Activated CD8-positive, alpha-beta memory T cell treated with anti-CD3 and anti-CD28 coated beads for 36 hours (primary cell): ENCODE results near the gene LRRC36. TPM values are rescaled to one million over a fixed set of nuclear protein-coding genes. Genes with fewer than 3 reads are reported as not detected.
"Not testable (repeated sequence)": the region's sequence is repeated elsewhere in the genome, so short reads cannot be mapped to it uniquely, and the experiment has no call there.

ENCODE experiments used
- CTCF ChIA-PET: fragments of 350-600 bp; sonication (Branson Sonifier 250); formaldehyde crosslinking; loops from one replicate; lab custom pipeline; 2021; ENCODE audit warnings: antibody characterized with exemption; lab: Charles Lee
- POLR2A ChIA-PET: fragments of 350-600 bp; sonication (Branson Sonifier 250); formaldehyde crosslinking; loops from one replicate; lab custom pipeline; 2021; ENCODE audit warnings: antibody characterized with exemption; lab: Charles Lee
- total RNA-seq, 2 experiments: library from RNA; stranded (reverse); gene quantifications; one replicate each; pipeline ENCODE4 v1.2.3, GENCODE V29; 2021

LRRC36 gene
- total RNA-seq, 2 experiments from 2014 or later: 0.55 to 1.1 TPM

- POLR2A ChIA-PET: no interaction called here
- CTCF ChIA-PET: interaction anchor here (0.6 to 2.0 kb wide), 2 partner anchors 14 to 480 kb away, joined by 3 to 6 read pairs; no protein-coding TSS in a partner anchor
These were observed 1.1 kb downstream of the LRRC36 start for GRCh38 chr16:67327743-67328142.

GRCh38 chr16:67329901-67330300 is 3.3 kb downstream of the LRRC36 start:
- POLR2A ChIA-PET: no interaction called here
- CTCF ChIA-PET: no interaction called here

GRCh38 chr16:67333315-67333714 is 6.7 kb downstream of the LRRC36 start:
- ChIA-PET POLR2A (no interaction called here), CTCF (interaction anchor here (1.0 kb wide), 1 partner anchor 14 kb away, joined by 3 read pairs; no protein-coding TSS in a partner anchor)

- ChIA-PET CTCF (no interaction called here), POLR2A (no interaction called here)
These were observed 9.5 kb downstream of the LRRC36 start for GRCh38 chr16:67336116-67336515.

- CTCF ChIA-PET: no interaction called here
- POLR2A ChIA-PET: no interaction called here
These were observed 10.0 kb downstream of the LRRC36 start for GRCh38 chr16:67336648-67337047.

- ChIA-PET POLR2A (interaction anchor here (0.7 kb wide), 1 partner anchor 155 kb away, joined by 3 read pairs; no protein-coding TSS in a partner anchor), CTCF (interaction anchor here (1.2 to 3.1 kb wide), 6 partner anchors 13 to 94 kb away, joined by 3 to 11 read pairs (median 4); partner anchors contain the start of genes KCTD19, LRRC36 and SLC9A5)
These were observed 12.8 kb downstream of the LRRC36 start for GRCh38 chr16:67339453-67339852.

- POLR2A ChIA-PET: no interaction called here
- CTCF ChIA-PET: no interaction called here
These were observed 14.6 kb downstream of the LRRC36 start for GRCh38 chr16:67341250-67341649.

GRCh38 chr16:67342616-67343015 is 16.0 kb downstream of the LRRC36 start:
- POLR2A ChIA-PET: no interaction called here
- CTCF ChIA-PET: no interaction called here

GRCh38 chr16:67345401-67345800 is 18.8 kb downstream of the LRRC36 start:
- CTCF ChIA-PET: interaction anchor here (1.2 kb wide), 1 partner anchor 83 kb away, joined by 4 read pairs; no protein-coding TSS in a partner anchor
- POLR2A ChIA-PET: no interaction called here

GRCh38 chr16:67346341-67346740 is 19.7 kb downstream of the LRRC36 start:
- CTCF ChIA-PET: interaction anchor here (0.7 kb wide), 1 partner anchor 11 kb away, joined by 3 read pairs; no protein-coding TSS in a partner anchor
- POLR2A ChIA-PET: no interaction called here

- CTCF ChIA-PET: interaction anchor here (0.6 to 0.7 kb wide), 2 partner anchors 121 to 265 kb away, joined by 3 read pairs; no protein-coding TSS in a partner anchor
- POLR2A ChIA-PET: no interaction called here
These were observed 22.6 kb downstream of the LRRC36 start for GRCh38 chr16:67349172-67349571.

GRCh38 chr16:67350324-67350723 is 23.7 kb downstream of the LRRC36 start:
- POLR2A ChIA-PET: interaction anchor here (0.7 kb wide), 1 partner anchor 32 kb away, joined by 3 read pairs; no protein-coding TSS in a partner anchor
- CTCF ChIA-PET: interaction anchor here (1.4 kb wide), 1 partner anchor 24 kb away, joined by 3 read pairs; no protein-coding TSS in a partner anchor

GRCh38 chr16:67352463-67352862 is 25.8 kb downstream of the LRRC36 start:
- CTCF ChIA-PET: interaction anchor here (0.8 kb wide), 1 partner anchor 113 kb away, joined by 3 read pairs; no protein-coding TSS in a partner anchor

GRCh38 chr16:67356396-67356795 is 29.8 kb downstream of the LRRC36 start:
- CTCF ChIA-PET: no interaction called here
- POLR2A ChIA-PET: no interaction called here

More at GRCh38 chr16:67352463-67352862, 25.8 kb downstream of the LRRC36 start:
- POLR2A ChIA-PET: not testable (repeated sequence)

GRCh38 chr16:67357561-67357960 is 30.9 kb downstream of the LRRC36 start:
- ChIA-PET POLR2A (interaction anchor here (0.5 kb wide), 1 partner anchor 24 kb away, joined by 3 read pairs; no protein-coding TSS in a partner anchor), CTCF (interaction anchor here (1.2 to 1.5 kb wide), 2 partner anchors 11 to 16 kb away, joined by 3 read pairs; no protein-coding TSS in a partner anchor)

GRCh38 chr16:67359540-67360269 is 33.1 kb downstream of the LRRC36 start:
- CTCF ChIA-PET: interaction anchor here (0.7 kb wide), 1 partner anchor 286 kb away, joined by 3 read pairs; no protein-coding TSS in a partner anchor
- POLR2A ChIA-PET: interaction anchor here (0.6 kb wide), 1 partner anchor 59 kb away, joined by 4 read pairs; no protein-coding TSS in a partner anchor

GRCh38 chr16:67361038-67361437 is 34.4 kb downstream of the LRRC36 start:
- CTCF ChIA-PET: no interaction called here

GRCh38 chr16:67364600-67365235 is 38.1 kb downstream of the LRRC36 start:
- CTCF ChIA-PET: no interaction called here
- POLR2A ChIA-PET: no interaction called here

More at GRCh38 chr16:67361038-67361437, 34.4 kb downstream of the LRRC36 start:
- POLR2A ChIA-PET: no interaction called here

- POLR2A ChIA-PET: no interaction called here
These were observed 44.0 kb downstream of the LRRC36 start for GRCh38 chr16:67370661-67371060.

More at GRCh38 chr16:67370661-67371060, 44.0 kb downstream of the LRRC36 start:
- CTCF ChIA-PET: interaction anchor here (0.7 kb wide), 1 partner anchor 29 kb away, joined by 6 read pairs; no protein-coding TSS in a partner anchor
